Measurements from ENCODE around the gene CCDC85C. TPM values are rescaled to one million over a fixed set of nuclear protein-coding genes. Genes with fewer than 3 reads are reported as not detected.
A peak's percentile ranks its signal among the peaks of the same experiment; 100 is the strongest.

The CCDC85C gene
- total and polyA plus RNA-seq, 4 donors = 4.0 to 23.9 (median 9.6) TPM

DNA sequence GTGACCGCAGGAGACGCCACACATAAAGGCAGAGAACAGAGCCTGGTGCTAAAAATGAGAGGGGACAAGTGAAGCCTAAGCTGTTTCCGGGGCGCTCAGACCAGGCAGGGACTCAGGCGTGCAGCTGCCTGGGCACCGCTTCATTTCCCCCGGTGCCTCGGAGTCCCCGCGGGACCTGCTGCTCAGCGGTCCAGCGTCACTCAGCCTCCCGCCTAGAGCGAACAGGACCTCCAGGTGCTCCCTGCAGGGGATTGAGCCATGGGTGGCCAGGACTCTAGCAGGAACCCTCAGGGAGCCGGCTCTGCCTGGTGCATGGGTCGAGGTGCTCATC is 31.0 kb downstream of the CCDC85C start:
- no peak overlapping the region for H3K4me3 ChIP-seq (ENCODE audit: low read depth in 1 of 3, low read length in 3 of 3)
- H3K36me3 ChIP-seq (ENCODE audit: control insufficient read depth in 4 of 4, insufficient read depth in 3 of 4, low read depth in 1 of 4, low read length in 3 of 4) = no peaks in the 10 kb centered on the region
- 92% methylated on average over 16 of the region's 16 CpGs for WGBS
- no peak overlapping the region for H3K9ac ChIP-seq (ENCODE audit: low read depth in 1 of 2, low read length in 2 of 2)
- H3K27ac ChIP-seq (ENCODE audit: low read depth in 1 of 2, low read length in 2 of 2) = peak overlapping the region; percentile 86 to 95
- DNase-seq (ENCODE audit: low spot score) = no peak
- H3K4me1 ChIP-seq (ENCODE audit: control insufficient read depth in 4 of 4, insufficient read depth in 4 of 4, low read length in 3 of 4) = peaks cover 45 to 93% (median 85%) of the 10 kb centered on the region in 4 donors
- no peaks in the 10 kb centered on the region for H3K27me3 ChIP-seq (ENCODE audit: control insufficient read depth in 4 of 4, insufficient read depth in 4 of 4, low read length in 3 of 4)
- no peaks in the 10 kb centered on the region for H3K9me3 ChIP-seq (ENCODE audit: control insufficient read depth in 4 of 4, low read length in 3 of 4)
- TF ChIP-seq GABPA (IDR thresholded peaks at IDR 0.05 in 1 of 2, conservative IDR thresholded peaks at IDR 0.05 in 1 of 2) (no peak), SP1 (IDR thresholded peaks at IDR 0.05) (no peak), HNF4G (IDR thresholded peaks at IDR 0.05) (no peak), YY1 (IDR thresholded peaks at IDR 0.05) (no peak), NR2F2 (IDR thresholded peaks at IDR 0.05) (no peak), FOXA1 (IDR thresholded peaks at IDR 0.05) (no peak), HNF4A (conservative IDR thresholded peaks at IDR 0.05) (no peak), RXRA (IDR thresholded peaks at IDR 0.05) (no peak), EGR1 (IDR thresholded peaks at IDR 0.05; ENCODE audit: low read depth in 2 of 2) (no peak), JUND (IDR thresholded peaks at IDR 0.05) (no peak), FOXA2 (IDR thresholded peaks at IDR 0.05) (no peak), RAD21 (IDR thresholded peaks at IDR 0.05) (no peak), TAF1 (conservative IDR thresholded peaks at IDR 0.05) (no peak)
- TF ChIP-seq, protein P1, sequence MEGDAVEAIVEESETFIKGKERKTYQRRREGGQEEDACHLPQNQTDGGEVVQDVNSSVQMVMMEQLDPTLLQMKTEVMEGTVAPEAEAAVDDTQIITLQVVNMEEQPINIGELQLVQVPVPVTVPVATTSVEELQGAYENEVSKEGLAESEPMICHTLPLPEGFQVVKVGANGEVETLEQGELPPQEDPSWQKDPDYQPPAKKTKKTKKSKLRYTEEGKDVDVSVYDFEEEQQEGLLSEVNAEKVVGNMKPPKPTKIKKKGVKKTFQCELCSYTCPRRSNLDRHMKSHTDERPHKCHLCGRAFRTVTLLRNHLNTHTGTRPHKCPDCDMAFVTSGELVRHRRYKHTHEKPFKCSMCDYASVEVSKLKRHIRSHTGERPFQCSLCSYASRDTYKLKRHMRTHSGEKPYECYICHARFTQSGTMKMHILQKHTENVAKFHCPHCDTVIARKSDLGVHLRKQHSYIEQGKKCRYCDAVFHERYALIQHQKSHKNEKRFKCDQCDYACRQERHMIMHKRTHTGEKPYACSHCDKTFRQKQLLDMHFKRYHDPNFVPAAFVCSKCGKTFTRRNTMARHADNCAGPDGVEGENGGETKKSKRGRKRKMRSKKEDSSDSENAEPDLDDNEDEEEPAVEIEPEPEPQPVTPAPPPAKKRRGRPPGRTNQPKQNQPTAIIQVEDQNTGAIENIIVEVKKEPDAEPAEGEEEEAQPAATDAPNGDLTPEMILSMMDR (IDR thresholded peaks at IDR 0.05; ENCODE audit: low read depth, low read length, missing input control) = no peak
- TF ChIP-seq, protein P2, sequence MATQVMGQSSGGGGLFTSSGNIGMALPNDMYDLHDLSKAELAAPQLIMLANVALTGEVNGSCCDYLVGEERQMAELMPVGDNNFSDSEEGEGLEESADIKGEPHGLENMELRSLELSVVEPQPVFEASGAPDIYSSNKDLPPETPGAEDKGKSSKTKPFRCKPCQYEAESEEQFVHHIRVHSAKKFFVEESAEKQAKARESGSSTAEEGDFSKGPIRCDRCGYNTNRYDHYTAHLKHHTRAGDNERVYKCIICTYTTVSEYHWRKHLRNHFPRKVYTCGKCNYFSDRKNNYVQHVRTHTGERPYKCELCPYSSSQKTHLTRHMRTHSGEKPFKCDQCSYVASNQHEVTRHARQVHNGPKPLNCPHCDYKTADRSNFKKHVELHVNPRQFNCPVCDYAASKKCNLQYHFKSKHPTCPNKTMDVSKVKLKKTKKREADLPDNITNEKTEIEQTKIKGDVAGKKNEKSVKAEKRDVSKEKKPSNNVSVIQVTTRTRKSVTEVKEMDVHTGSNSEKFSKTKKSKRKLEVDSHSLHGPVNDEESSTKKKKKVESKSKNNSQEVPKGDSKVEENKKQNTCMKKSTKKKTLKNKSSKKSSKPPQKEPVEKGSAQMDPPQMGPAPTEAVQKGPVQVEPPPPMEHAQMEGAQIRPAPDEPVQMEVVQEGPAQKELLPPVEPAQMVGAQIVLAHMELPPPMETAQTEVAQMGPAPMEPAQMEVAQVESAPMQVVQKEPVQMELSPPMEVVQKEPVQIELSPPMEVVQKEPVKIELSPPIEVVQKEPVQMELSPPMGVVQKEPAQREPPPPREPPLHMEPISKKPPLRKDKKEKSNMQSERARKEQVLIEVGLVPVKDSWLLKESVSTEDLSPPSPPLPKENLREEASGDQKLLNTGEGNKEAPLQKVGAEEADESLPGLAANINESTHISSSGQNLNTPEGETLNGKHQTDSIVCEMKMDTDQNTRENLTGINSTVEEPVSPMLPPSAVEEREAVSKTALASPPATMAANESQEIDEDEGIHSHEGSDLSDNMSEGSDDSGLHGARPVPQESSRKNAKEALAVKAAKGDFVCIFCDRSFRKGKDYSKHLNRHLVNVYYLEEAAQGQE (IDR thresholded peaks at IDR 0.05) = no peak
- TF ChIP-seq, protein P3, sequence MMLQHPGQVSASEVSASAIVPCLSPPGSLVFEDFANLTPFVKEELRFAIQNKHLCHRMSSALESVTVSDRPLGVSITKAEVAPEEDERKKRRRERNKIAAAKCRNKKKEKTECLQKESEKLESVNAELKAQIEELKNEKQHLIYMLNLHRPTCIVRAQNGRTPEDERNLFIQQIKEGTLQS (IDR thresholded peaks at IDR 0.05) = no peak
- TF ChIP-seq, protein P4, sequence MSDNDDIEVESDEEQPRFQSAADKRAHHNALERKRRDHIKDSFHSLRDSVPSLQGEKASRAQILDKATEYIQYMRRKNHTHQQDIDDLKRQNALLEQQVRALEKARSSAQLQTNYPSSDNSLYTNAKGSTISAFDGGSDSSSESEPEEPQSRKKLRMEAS (IDR thresholded peaks at IDR 0.05) = no peak
- TF ChIP-seq, protein P5, sequence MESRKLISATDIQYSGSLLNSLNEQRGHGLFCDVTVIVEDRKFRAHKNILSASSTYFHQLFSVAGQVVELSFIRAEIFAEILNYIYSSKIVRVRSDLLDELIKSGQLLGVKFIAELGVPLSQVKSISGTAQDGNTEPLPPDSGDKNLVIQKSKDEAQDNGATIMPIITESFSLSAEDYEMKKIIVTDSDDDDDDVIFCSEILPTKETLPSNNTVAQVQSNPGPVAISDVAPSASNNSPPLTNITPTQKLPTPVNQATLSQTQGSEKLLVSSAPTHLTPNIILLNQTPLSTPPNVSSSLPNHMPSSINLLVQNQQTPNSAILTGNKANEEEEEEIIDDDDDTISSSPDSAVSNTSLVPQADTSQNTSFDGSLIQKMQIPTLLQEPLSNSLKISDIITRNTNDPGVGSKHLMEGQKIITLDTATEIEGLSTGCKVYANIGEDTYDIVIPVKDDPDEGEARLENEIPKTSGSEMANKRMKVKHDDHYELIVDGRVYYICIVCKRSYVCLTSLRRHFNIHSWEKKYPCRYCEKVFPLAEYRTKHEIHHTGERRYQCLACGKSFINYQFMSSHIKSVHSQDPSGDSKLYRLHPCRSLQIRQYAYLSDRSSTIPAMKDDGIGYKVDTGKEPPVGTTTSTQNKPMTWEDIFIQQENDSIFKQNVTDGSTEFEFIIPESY (IDR thresholded peaks at IDR 0.05) = no peak

Measured in liver (tissue), 9 donors.